ENCODE results near the gene DNPEP.

- TF ChIP-seq, protein P1, sequence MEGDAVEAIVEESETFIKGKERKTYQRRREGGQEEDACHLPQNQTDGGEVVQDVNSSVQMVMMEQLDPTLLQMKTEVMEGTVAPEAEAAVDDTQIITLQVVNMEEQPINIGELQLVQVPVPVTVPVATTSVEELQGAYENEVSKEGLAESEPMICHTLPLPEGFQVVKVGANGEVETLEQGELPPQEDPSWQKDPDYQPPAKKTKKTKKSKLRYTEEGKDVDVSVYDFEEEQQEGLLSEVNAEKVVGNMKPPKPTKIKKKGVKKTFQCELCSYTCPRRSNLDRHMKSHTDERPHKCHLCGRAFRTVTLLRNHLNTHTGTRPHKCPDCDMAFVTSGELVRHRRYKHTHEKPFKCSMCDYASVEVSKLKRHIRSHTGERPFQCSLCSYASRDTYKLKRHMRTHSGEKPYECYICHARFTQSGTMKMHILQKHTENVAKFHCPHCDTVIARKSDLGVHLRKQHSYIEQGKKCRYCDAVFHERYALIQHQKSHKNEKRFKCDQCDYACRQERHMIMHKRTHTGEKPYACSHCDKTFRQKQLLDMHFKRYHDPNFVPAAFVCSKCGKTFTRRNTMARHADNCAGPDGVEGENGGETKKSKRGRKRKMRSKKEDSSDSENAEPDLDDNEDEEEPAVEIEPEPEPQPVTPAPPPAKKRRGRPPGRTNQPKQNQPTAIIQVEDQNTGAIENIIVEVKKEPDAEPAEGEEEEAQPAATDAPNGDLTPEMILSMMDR (conservative IDR thresholded peaks at IDR 0.05) = no peak
- TF ChIP-seq ZFX (IDR thresholded peaks at IDR 0.05) = no peak
Observed at GRCh38 chr2:219434718-219435525, 47.2 kb upstream of the DNPEP start, which contains the start of gene SPEG.

All from C4-2B (cell line).